ENCODE results near the gene EGFLAM.

Gene EGFLAM

DNA sequence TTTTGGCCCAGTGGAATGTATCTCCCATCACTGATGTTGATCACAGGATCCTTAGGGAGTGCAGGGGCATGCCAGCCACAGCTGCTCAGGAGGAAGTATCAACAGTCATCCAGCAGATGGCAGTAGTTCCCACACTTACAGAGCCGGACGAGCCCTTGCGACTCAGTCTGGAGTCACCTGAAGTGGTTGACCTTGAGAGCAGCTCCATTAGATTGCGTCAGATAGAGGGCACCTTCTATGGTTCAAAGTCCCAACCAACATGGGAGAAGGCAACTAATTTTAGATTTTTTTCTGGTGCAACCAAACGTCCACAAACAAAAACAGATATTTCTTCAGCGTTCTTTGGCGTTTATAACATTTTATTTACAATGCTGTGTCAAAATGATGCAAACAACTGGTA, 124.5 kb downstream of the EGFLAM start:
- DNase-seq (ENCODE audit: extremely low read depth, low read depth), result peak; percentile 23
- peak; percentile 89 for TF ChIP-seq CTCF (IDR thresholded peaks at IDR 0.05; ENCODE audit: low read depth, low read length)

GRCh38 chr5:38383701-38384100, 125.3 kb downstream of the EGFLAM start:
- DNase-seq (ENCODE audit: extremely low read depth, low read depth), result no peak
- TF ChIP-seq CTCF (IDR thresholded peaks at IDR 0.05; ENCODE audit: low read depth, low read length), result no peak

GRCh38 chr5:38384396-38384795, 126.0 kb downstream of the EGFLAM start:
- TF ChIP-seq CTCF (IDR thresholded peaks at IDR 0.05; ENCODE audit: low read depth, low read length), result no peak
- DNase-seq (ENCODE audit: extremely low read depth, low read depth), result no peak

DNA sequence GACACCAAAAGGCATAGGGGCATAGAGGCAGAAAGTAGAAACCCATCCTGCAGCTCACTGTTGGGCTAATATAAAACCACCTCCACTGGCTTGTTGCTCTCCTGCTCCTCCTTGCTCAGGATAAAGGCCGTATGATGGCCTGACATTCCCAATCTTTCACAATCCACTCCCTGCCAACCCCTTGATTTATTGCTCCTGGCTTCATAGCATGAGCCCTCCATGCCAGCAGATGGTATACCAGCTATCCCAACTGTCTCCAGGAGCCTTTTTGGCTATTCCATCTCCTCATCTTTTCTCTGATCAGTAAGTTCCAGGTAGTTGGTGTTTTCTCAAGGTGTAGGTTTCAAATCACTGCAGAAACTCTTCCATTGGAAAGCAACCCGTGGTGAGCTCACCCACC, 128.8 kb downstream of the EGFLAM start:
- TF ChIP-seq CTCF (IDR thresholded peaks at IDR 0.05; ENCODE audit: low read depth, low read length), result no peak

DNA sequence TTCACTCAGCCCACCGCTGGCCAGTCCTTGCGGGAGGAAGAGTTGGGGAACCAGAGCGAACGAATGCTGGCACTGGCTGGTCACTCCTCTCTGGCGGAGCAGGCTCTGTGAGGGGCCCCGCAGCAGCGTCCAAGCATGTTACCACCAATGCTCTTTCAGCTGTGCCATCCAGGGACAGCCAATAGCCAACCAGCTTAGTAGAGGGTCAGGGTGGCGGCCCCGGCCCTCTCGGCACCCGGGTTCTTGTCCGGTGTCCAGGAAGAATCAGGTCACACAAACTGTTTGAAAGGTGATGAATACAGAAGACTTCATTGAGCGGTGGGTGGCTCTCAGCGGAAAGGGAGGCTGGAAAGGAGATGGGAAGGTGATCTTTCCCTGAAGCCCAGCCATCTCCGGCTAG, 135.3 kb downstream of the EGFLAM start:
- TF ChIP-seq CTCF (IDR thresholded peaks at IDR 0.05; ENCODE audit: low read depth, low read length), result no peak
- DNase-seq (ENCODE audit: extremely low read depth, low read depth), result no peak

More for the DNA sequence above, 128.8 kb downstream of the EGFLAM start:
- no peak for DNase-seq (ENCODE audit: extremely low read depth, low read depth)

- DNase-seq (ENCODE audit: extremely low read depth, low read depth), result no peak
- no peak for TF ChIP-seq CTCF (IDR thresholded peaks at IDR 0.05; ENCODE audit: low read depth, low read length)
Observed at GRCh38 chr5:38396766-38397165, 138.4 kb downstream of the EGFLAM start.

DNA sequence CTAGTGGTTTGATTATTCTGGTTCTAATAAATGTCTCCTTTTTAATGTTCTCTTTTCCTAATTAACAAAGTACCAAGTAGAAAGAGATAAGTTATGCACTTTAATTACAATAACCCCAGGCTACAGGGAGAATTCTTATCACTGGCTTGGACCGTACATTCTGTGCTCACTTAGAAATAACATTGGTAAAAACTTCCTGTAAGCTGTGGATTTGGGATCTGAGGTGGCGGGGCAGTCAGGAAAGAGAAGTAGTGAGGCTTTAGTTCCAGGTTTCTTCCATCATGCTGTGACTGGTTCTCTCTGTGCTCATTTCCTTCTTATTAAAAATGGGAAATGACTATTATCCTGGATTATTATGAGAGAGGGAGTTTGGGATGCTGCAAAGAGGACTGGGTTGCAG, 142.0 kb downstream of the EGFLAM start:
- DNase-seq (ENCODE audit: extremely low read depth, low read depth), result no peak
- no peak for TF ChIP-seq CTCF (IDR thresholded peaks at IDR 0.05; ENCODE audit: low read depth, low read length)
